IPS-11a (cell line): ENCODE results near the gene CADM2.

Source experiments
- H3K4me3 ChIP-seq: one replicate; pipeline ENCODE4 v1.5.1; 2013; ENCODE audit warnings: low read depth, low read length, control low read depth

CADM2 gene

DNA sequence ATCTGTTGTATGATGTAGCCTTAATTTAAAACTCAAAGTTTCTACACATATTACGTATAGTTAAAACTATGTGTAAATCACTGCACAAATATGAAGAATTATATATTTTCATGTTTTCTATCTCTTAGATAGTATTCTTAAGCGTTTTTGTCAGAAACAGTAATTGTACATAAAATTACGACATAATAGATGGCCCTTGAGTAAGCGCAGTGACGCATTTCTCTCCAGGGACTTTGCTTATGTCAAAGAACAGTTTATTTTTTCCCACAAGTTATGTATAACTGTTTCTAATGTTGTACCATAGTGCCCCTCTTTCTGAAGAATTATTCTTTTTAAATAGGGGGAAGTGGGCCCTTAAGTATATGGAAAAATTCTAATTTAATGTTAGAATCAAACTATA is 1098.2 kb downstream of the CADM2 start:
- H3K4me3 ChIP-seq: no peak overlapping the region

DNA sequence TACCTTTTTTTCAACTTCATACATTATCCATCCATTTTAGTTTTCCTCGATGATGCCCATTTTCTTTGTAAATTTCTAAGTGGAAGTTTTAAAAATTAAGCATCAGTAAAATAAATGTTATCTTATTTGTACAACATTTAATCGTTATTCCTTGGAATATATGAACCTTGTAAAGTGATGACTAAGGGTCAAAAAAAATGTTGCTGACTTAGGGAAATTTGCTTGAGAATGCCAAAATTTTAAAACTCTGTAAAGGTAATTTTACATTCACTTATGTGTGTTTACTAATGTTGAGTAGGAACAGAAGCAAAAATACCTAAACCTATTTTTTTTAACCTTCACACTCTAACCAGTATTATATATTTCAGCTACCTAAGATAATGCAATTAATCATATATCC is 1115.0 kb downstream of the CADM2 start:
- no peak overlapping the region for H3K4me3 ChIP-seq

DNA sequence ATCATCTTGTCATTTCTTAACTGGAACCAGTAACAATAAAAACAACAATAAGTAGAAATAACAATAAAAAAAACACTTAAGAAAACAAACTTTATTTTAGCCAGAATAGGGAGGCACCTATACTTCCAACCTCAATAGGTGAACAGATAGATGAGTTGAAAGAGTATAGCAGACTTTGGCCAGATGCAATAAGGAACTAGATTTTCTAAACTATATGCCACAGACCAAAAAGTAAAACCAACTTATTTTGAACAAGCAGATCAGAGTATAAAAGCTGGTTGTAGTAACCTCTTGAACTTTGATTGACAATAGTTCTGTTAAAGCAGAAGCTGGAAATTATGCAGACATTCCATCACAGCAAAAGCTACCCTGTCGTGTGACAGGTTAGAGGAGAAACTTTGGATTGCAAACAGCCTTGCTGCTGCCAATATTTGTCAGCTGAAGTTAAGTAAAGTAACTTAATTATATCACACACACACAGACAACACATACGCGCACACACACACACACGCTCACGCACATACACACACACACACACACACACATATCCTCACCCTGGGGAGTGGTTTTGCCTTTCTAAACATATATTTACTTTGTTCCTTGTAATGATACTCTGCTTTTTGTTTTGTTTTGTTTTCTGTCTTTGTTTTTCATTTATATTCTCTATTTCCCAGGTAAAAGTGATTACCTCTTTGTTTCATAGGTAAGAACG is 1128.5 kb downstream of the CADM2 start:
- H3K4me3 ChIP-seq: no peak overlapping the region

DNA sequence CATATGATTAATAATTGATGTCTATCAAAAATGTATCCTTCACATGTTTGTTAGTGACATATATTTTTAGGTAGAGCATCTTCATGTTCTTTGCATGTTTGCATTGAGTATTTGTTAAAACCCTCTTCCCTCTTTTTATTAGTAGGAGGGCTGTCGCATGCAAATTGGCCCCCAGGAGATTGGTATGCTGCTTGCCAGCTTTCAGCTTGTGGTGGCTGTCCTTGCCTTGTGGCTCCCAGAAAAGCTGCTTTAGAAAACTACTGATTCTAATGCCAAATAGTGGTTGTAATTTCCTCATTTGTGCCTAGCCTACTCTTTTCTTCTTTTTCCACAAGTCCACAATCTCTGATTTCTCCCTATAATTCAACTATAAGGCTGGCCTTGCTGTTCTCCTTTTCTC is 1145.4 kb downstream of the CADM2 start:
- H3K4me3 ChIP-seq: no peak overlapping the region

DNA sequence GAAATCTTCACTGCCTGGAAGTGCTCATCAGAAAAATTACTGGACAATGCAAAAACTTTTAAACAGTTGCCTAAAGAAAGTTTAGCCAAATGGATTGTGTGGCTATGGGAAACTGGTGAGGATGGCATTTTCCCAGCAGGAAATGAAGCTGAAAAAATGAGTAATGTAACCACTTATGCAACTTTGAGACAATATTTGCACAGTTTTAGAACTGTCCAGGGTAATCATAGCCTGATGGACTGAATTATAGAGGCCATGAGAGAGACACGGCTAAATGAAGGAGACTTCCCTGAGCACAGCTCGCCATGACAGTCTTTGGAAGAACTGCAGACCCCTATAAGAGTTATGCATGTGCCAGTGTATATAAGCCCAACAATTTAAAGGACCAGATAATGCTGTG is 1150.6 kb downstream of the CADM2 start:
- no peak overlapping the region for H3K4me3 ChIP-seq
